B cell (primary cell): ENCODE measurements around the gene TCEA3. TPM values are rescaled to one million over a fixed set of nuclear protein-coding genes. Genes with fewer than 3 reads are reported as not detected.

Experiments used
- ATAC-seq: fragments of 200-7000 bp; cut with Tn5 transposase; one replicate; pipeline ENCODE4 v1.10.0; 2021; ENCODE audit warnings: low read depth, mild to moderate bottlenecking, moderate number of reproducible peaks, moderate library complexity
- CTCF ChIA-PET: fragments of 350-600 bp; sonication (Branson Sonifier 250); formaldehyde crosslinking; loops from one replicate; lab custom pipeline; 2021; ENCODE audit warnings: antibody characterized with exemption, inconsistent platforms; lab: Charles Lee
- POLR2A ChIA-PET: fragments of 350-600 bp; sonication (Branson Sonifier 250); formaldehyde crosslinking; loops from one replicate; lab custom pipeline; 2021; ENCODE audit warnings: antibody characterized with exemption; lab: Charles Lee
- DNase-seq: peaks from one replicate; pipeline ENCODE4 v3.0.0; 2013
- H2AFZ ChIP-seq: 2 replicates; pipeline ENCODE4 v1.6.1; 2012; ENCODE audit warnings: mild to moderate bottlenecking, low read depth, low read length; ENCODE audit not compliant: insufficient read depth, poor library complexity, severe bottlenecking
- H3K27ac ChIP-seq, 2 donors: 1 replicate in 1 of 2; 2 replicates in 1 of 2; pipeline ENCODE4 v1.5.1; 2012 to 2013; ENCODE audit warnings: low read length in 2 of 2, mild to moderate bottlenecking in 2 of 2, moderate library complexity in 1 of 2
- H3K27me3 ChIP-seq, 4 experiments: fragments of 200-600 bp in 1 of 4; sonication (generic) in 1 of 4; replicated peaks in 1 of 4; 1 replicate in 2 of 4; 2 replicates in 2 of 4; pipeline versions ENCODE4 v1.6.1 to v1.7.0; 2013 to 2016; ENCODE audit warnings: low read length in 3 of 4, mild to moderate bottlenecking in 2 of 4, mixed read lengths in 1 of 4, moderate library complexity in 1 of 4; ENCODE audit not compliant: insufficient read depth in 4 of 4, control insufficient read depth in 3 of 4; ENCODE audit errors: control extremely low read depth in 1 of 4
- H3K36me3 ChIP-seq, 2 experiments: replicated peaks in 1 of 2; 1 replicate in 1 of 2; 2 replicates in 1 of 2; pipeline versions ENCODE4 v1.6.1 to v1.7.1; 2013; ENCODE audit warnings: low read length in 1 of 2; ENCODE audit not compliant: insufficient read depth in 2 of 2, control insufficient read depth in 1 of 2; ENCODE audit errors: control extremely low read depth in 1 of 2, extremely low read depth in 1 of 2
- H3K4me1 ChIP-seq, 2 donors: fragments of 200-600 bp in 1 of 2; sonication (generic) in 1 of 2; 1 replicate in 1 of 2; 2 replicates in 1 of 2; pipeline versions ENCODE4 v1.5.1 to v1.6.1; 2013 to 2017; ENCODE audit warnings: low read length in 2 of 2; ENCODE audit not compliant: control insufficient read depth in 2 of 2, insufficient read depth in 2 of 2
- H3K4me2 ChIP-seq: replicated peaks from 2 replicates; pipeline ENCODE3; 2012; ENCODE audit warnings: mild to moderate bottlenecking, low read depth, low read length; ENCODE audit not compliant: poor library complexity, severe bottlenecking
- H3K4me3 ChIP-seq, 5 experiments: fragments of 200-600 bp in 1 of 5; sonication (generic) in 1 of 5; 1 replicate in 3 of 5; 2 replicates in 2 of 5; pipeline versions ENCODE4 v1.5.1 to v1.7.0; 2011 to 2016; ENCODE audit warnings: low read length in 4 of 5, mild to moderate bottlenecking in 4 of 5, low read depth in 2 of 5, control low read depth in 1 of 5, moderate library complexity in 1 of 5; ENCODE audit not compliant: insufficient read depth in 1 of 5; ENCODE audit errors: control extremely low read depth in 1 of 5, extremely low read depth in 1 of 5
- H3K79me2 ChIP-seq: fragments of 200-600 bp; sonication (generic); one replicate; pipeline ENCODE4 v1.6.0; 2016; ENCODE audit warnings: low read length; ENCODE audit not compliant: control insufficient read depth, insufficient read depth
- H3K9ac ChIP-seq: fragments of 200-600 bp; sonication (generic); 2 replicates; pipeline ENCODE4 v1.6.1; 2017; ENCODE audit warnings: mild to moderate bottlenecking, low read length, moderate library complexity
- H3K9me3 ChIP-seq, 3 donors: one replicate each; pipeline versions ENCODE4 v1.6.1 to v1.7.1; 2013; ENCODE audit warnings: low read length in 2 of 3; ENCODE audit not compliant: control insufficient read depth in 2 of 3, insufficient read depth in 1 of 3; ENCODE audit errors: control extremely low read depth in 1 of 3
- H4K20me1 ChIP-seq: 2 replicates; pipeline ENCODE4 v1.6.0; 2012; ENCODE audit warnings: mild to moderate bottlenecking, low read length; ENCODE audit not compliant: insufficient read depth, control insufficient read depth, poor library complexity, severe bottlenecking
- H3K27ac Mint-ChIP-seq: one replicate; pipeline ENCODE4 v1.8.0; 2021; ENCODE audit warnings: mixed read lengths
- H3K27me3 Mint-ChIP-seq: one replicate; pipeline ENCODE4 v1.8.0; 2021; ENCODE audit warnings: mixed read lengths
- H3K4me1 Mint-ChIP-seq: one replicate; pipeline ENCODE4 v1.8.0; 2021; ENCODE audit warnings: mixed read lengths
- H3K4me3 Mint-ChIP-seq: one replicate; pipeline ENCODE4 v1.8.0; 2021; ENCODE audit warnings: mixed read lengths
- H3K9me3 Mint-ChIP-seq: one replicate; pipeline ENCODE4 v1.8.0; 2022; ENCODE audit warnings: mixed read lengths; ENCODE audit not compliant: insufficient read depth
- EZH2 ChIP-seq: IDR thresholded peaks from 2 replicates; pipeline ENCODE4 v1.6.1; 2012; ENCODE audit warnings: borderline replicate concordance, low read depth, mild to moderate bottlenecking, moderate library complexity, low read length; ENCODE audit not compliant: insufficient read depth, poor library complexity, severe bottlenecking
- WGBS: methylation state at CpG from one replicate; pipeline ENCODE4 v1.1.5; 2013; ENCODE audit warnings: missing lambda C conversion rate; ENCODE audit not compliant: insufficient coverage; 5-methylcytosine and 5-hydroxymethylcytosine counted together
- intact Hi-C: fragments of 100-400 bp; cut with micrococcal nuclease; formaldehyde crosslinking; loops from one replicate; pipeline ENCODE4 v1.10.0; 2022
- polyA plus RNA-seq: library from polyadenylated mRNA; depleted of rRNA; stranded (reverse); fragments of >200 nt; gene quantifications from 2 replicates; pipeline ENCODE4 v1.2.3, GENCODE V29; 2012
- total RNA-seq, 2 donors: library from RNA; stranded (reverse); fragments of 120-200 nt in 1 of 2; gene quantifications; 1 replicate in 1 of 2; 2 replicates in 1 of 2; pipeline versions ENCODE4 v1.2.3 to v1.2.4, GENCODE V29; 2013 to 2022
- TF ChIP-seq, protein P1 (sequence below): fragments of 200-600 bp; IDR thresholded peaks from one replicate; pipeline ENCODE4 v1.8.0; 2022; ENCODE audit warnings: antibody characterized with exemption, mild to moderate bottlenecking

TCEA3 gene
- total and polyA plus RNA-seq, 2 donors (not counting 1 experiment from before 2014, with no cell fraction given) = 0.22 TPM; not detected in 1

DNA sequence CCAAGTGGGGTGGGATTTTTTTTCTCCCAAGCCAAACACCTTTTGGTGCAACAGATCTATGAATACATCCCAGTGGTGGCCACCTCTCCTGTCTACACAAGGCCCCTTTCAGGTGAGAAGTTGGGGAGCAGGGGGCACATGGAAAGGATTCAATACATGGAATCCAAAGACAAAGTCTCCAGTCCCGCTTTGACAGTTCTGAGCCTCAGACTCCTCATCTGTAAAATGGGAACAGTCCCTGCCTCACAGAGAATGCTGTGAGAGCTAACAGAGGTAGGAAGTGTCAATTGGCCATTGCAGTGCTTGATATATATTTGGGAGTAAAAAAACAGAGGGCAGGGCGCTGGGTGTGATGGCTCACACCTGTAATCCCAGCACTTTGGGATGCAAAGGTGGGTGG is 28.2 kb downstream of the TCEA3 start:
- no peaks in the 10 kb centered on the region for H3K4me1 Mint-ChIP-seq
- H3K9me3 ChIP-seq = no peaks in the 10 kb centered on the region
- no peak overlapping the region for H3K4me3 ChIP-seq
- no peak for ATAC-seq
- intact Hi-C loops = no loop called here
- DNase-seq = no peak
- no peak overlapping the region for H2AFZ ChIP-seq
- ChIA-PET CTCF (no interaction called here), POLR2A (no interaction called here)
- no peaks in the 10 kb centered on the region for H3K9me3 Mint-ChIP-seq
- H3K27ac Mint-ChIP-seq = no peak overlapping the region
- H3K4me2 ChIP-seq = no peak overlapping the region
- H3K27me3 ChIP-seq = peaks cover 0 to 3% (median 0%) of the 10 kb centered on the region in 4 experiments
- no peak overlapping the region for H3K9ac ChIP-seq
- H3K27me3 Mint-ChIP-seq = peaks cover 19% of the 10 kb centered on the region
- H4K20me1 ChIP-seq = no peaks in the 10 kb centered on the region
- H3K36me3 ChIP-seq = no peaks in the 10 kb centered on the region
- no CpG with 5 or more reads among the region's 2 CpGs for WGBS
- no peak overlapping the region for H3K4me3 Mint-ChIP-seq
- no peak overlapping the region for H3K27ac ChIP-seq
- no peaks in the 10 kb centered on the region for H3K79me2 ChIP-seq
- TF ChIP-seq EZH2 = no peak
- TF ChIP-seq, protein P1, sequence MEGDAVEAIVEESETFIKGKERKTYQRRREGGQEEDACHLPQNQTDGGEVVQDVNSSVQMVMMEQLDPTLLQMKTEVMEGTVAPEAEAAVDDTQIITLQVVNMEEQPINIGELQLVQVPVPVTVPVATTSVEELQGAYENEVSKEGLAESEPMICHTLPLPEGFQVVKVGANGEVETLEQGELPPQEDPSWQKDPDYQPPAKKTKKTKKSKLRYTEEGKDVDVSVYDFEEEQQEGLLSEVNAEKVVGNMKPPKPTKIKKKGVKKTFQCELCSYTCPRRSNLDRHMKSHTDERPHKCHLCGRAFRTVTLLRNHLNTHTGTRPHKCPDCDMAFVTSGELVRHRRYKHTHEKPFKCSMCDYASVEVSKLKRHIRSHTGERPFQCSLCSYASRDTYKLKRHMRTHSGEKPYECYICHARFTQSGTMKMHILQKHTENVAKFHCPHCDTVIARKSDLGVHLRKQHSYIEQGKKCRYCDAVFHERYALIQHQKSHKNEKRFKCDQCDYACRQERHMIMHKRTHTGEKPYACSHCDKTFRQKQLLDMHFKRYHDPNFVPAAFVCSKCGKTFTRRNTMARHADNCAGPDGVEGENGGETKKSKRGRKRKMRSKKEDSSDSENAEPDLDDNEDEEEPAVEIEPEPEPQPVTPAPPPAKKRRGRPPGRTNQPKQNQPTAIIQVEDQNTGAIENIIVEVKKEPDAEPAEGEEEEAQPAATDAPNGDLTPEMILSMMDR = no peak
- no peaks in the 10 kb centered on the region for H3K4me1 ChIP-seq

GRCh38 chr1:23395849-23396248 is 28.7 kb downstream of the TCEA3 start:
- Histone ChIP-seq H3K4me2 (no peak overlapping the region), H2AFZ (no peak overlapping the region), H3K4me3 (no peak overlapping the region), H3K27ac (no peak overlapping the region), H3K4me1 (no peaks in the 10 kb centered on the region), H3K9me3 (no peaks in the 10 kb centered on the region), H3K36me3 (no peaks in the 10 kb centered on the region), H3K9ac (no peak overlapping the region), H3K27me3 (peaks cover 0 to 3% (median 0%) of the 10 kb centered on the region in 4 experiments), H4K20me1 (no peaks in the 10 kb centered on the region), H3K79me2 (no peaks in the 10 kb centered on the region)
- intact Hi-C loops = no loop called here
- Mint-ChIP-seq H3K4me1 (no peaks in the 10 kb centered on the region), H3K27ac (no peak overlapping the region), H3K9me3 (no peaks in the 10 kb centered on the region), H3K4me3 (no peak overlapping the region), H3K27me3 (peaks cover 19% of the 10 kb centered on the region)
- ChIA-PET POLR2A (no interaction called here), CTCF (interaction anchor here (0.7 kb wide), 1 partner anchor 124 kb away, joined by 4 read pairs; no protein-coding TSS in a partner anchor)
- 73% methylated on average over 4 of the region's 4 CpGs for WGBS
- no peak for TF ChIP-seq EZH2
- TF ChIP-seq, protein P1 = no peak
- DNase-seq (no peak), ATAC-seq (no peak)
